SK-N-SH (cell line): ENCODE data around the gene TMEM88. TPM values are rescaled to one million over a fixed set of nuclear protein-coding genes. Genes with fewer than 3 reads are reported as not detected.

Experiments
- CTCF ChIA-PET: fragments of 300-600, 350-600 bp; formaldehyde crosslinking; extraction: SDS; loops from one replicate; lab custom pipeline; 2021; lab: Yijun Ruan, JAX
- POLR2A ChIA-PET: fragments of 350-600 bp; sonication (Branson Sonifier 250); formaldehyde crosslinking; extraction: SDS; loops from one replicate; lab custom pipeline; 2020; ENCODE audit warnings: antibody characterized with exemption, inconsistent platforms; lab: Yijun Ruan, JAX
- DNase-seq: peaks from one replicate; pipeline ENCODE4 v3.0.0; 2012
- H2AFZ ChIP-seq: fragments of 200-600 bp; sonication (generic); 2 replicates; pipeline ENCODE4 v1.8.1; 2016; ENCODE audit warnings: antibody characterized with exemption, mild to moderate bottlenecking, low read depth
- H3F3A ChIP-seq: fragments of 200-600 bp; sonication (generic); replicated peaks from 2 replicates; pipeline ENCODE3; 2016; ENCODE audit warnings: antibody characterized with exemption, mild to moderate bottlenecking; ENCODE audit not compliant: insufficient read depth
- H3K27ac ChIP-seq, 2 experiments: fragments of 200-500 bp in 1 of 2; fragments of 200-600 bp in 1 of 2; sonication (Bioruptor generic) in 1 of 2; sonication (generic), shearing (Covaris generic) in 1 of 2; 2 replicates each; pipeline versions ENCODE4 v1.5.1 to v1.6.1; 2014 to 2016; ENCODE audit warnings: low read depth in 2 of 2, inconsistent platforms in 1 of 2, low read length in 1 of 2, mild to moderate bottlenecking in 1 of 2, mixed read lengths in 1 of 2
- H3K27me3 ChIP-seq: fragments of 200-600 bp; sonication (generic), shearing (Covaris generic); 2 replicates; pipeline ENCODE4 v1.6.1; 2016; ENCODE audit warnings: mixed run types; ENCODE audit not compliant: insufficient read depth
- H3K36me3 ChIP-seq, 2 experiments: fragments of 200-500 bp in 1 of 2; fragments of 200-600 bp in 1 of 2; sonication (Bioruptor generic) in 1 of 2; sonication (generic) in 1 of 2; replicated peaks in 1 of 2; 2 replicates each; pipeline versions ENCODE3 to v1.5.1; 2014 to 2016; ENCODE audit warnings: low read length in 1 of 2, mild to moderate bottlenecking in 1 of 2; ENCODE audit not compliant: insufficient read depth in 2 of 2, control insufficient read depth in 1 of 2
- H3K4me1 ChIP-seq, 2 experiments: fragments of 200-500 bp in 1 of 2; fragments of 200-600 bp in 1 of 2; sonication (Bioruptor generic) in 1 of 2; sonication (generic), shearing (Covaris generic) in 1 of 2; 2 replicates each; pipeline versions ENCODE4 v1.5.1 to v1.6.1; 2014 to 2016; ENCODE audit warnings: low read depth in 1 of 2, low read length in 1 of 2, mixed run types in 1 of 2; ENCODE audit not compliant: insufficient read depth in 2 of 2, control insufficient read depth in 1 of 2
- H3K4me2 ChIP-seq: fragments of 200-600 bp; sonication (generic), shearing (Covaris generic); 2 replicates; pipeline ENCODE4 v1.6.1; 2017; ENCODE audit warnings: mixed run types
- H3K4me3 ChIP-seq, 2 experiments: fragments of 200-500 bp in 1 of 2; fragments of 200-600 bp in 1 of 2; sonication (Bioruptor generic) in 1 of 2; sonication (generic), shearing (Covaris generic) in 1 of 2; 2 replicates each; pipeline versions ENCODE4 v1.5.1 to v1.8.1; 2014 to 2016; ENCODE audit warnings: low read depth in 2 of 2, inconsistent platforms in 1 of 2, low read length in 1 of 2, mild to moderate bottlenecking in 1 of 2, mixed read lengths in 1 of 2, moderate library complexity in 1 of 2
- H3K79me2 ChIP-seq: fragments of 200-600 bp; sonication (generic); 2 replicates; pipeline ENCODE4 v1.8.1; 2017; ENCODE audit warnings: mild to moderate bottlenecking; ENCODE audit not compliant: insufficient read depth
- H3K9ac ChIP-seq: fragments of 200-600 bp; sonication (generic); 2 replicates; pipeline ENCODE4 v1.6.1; 2017; ENCODE audit warnings: mixed run types
- H3K9me2 ChIP-seq: fragments of 200-600 bp; sonication (generic); 2 replicates; pipeline ENCODE4 v1.6.1; 2017; ENCODE audit warnings: mixed run types
- H3K9me3 ChIP-seq: fragments of 200-600 bp; sonication (generic); 2 replicates; pipeline ENCODE4 v1.6.1; 2017; ENCODE audit warnings: mixed run types, mild to moderate bottlenecking, moderate library complexity
- H4K20me1 ChIP-seq: fragments of 200-600 bp; sonication (generic); 2 replicates; pipeline ENCODE4 v1.6.1; 2017; ENCODE audit warnings: mild to moderate bottlenecking, mixed run types; ENCODE audit not compliant: insufficient read depth
- ELF1 ChIP-seq: IDR thresholded peaks from 2 replicates; pipeline ENCODE4 v1.4.0; 2012
- EZH2phosphoT487 ChIP-seq: fragments of 200-600 bp; sonication (generic); IDR thresholded peaks from 2 replicates; pipeline ENCODE4 v1.6.1; 2017; ENCODE audit warnings: low read depth, mixed run types, mild to moderate bottlenecking, antibody characterized with exemption, moderate library complexity, borderline replicate concordance
- FOSL2 ChIP-seq: IDR thresholded peaks from 2 replicates; pipeline ENCODE4 v1.4.0; 2012; ENCODE audit warnings: low read depth, mild to moderate bottlenecking, moderate library complexity, borderline replicate concordance
- FOXM1 ChIP-seq: IDR thresholded peaks from 2 replicates; pipeline ENCODE4 v1.4.0; 2012; ENCODE audit warnings: low read depth, mild to moderate bottlenecking
- GABPA ChIP-seq: IDR thresholded peaks from 2 replicates; pipeline ENCODE4 v1.4.0; 2012; ENCODE audit warnings: low read depth, mild to moderate bottlenecking
- GATA2 ChIP-seq: sonication (generic); formaldehyde crosslinking; IDR thresholded peaks from 2 replicates; pipeline ENCODE4 v1.5.0; 2020; ENCODE audit warnings: mild to moderate bottlenecking, missing genetic modification reagents
- IRF3 ChIP-seq: fragments of 150-350 bp; IDR thresholded peaks from 2 replicates; pipeline ENCODE4 v1.6.1; 2016; ENCODE audit warnings: mild to moderate bottlenecking, low read depth, low read length
- NRF1 ChIP-seq: IDR thresholded peaks from 2 replicates; pipeline ENCODE4 v1.6.1; 2012; ENCODE audit warnings: low read depth, mild to moderate bottlenecking, low read length
- PBX3 ChIP-seq: IDR thresholded peaks from 2 replicates; pipeline ENCODE4; 2012
- POLR2AphosphoS5 ChIP-seq: IDR thresholded peaks from 2 replicates; pipeline ENCODE4 v1.6.1; 2012; ENCODE audit warnings: low read depth, low read length
- RAD21 ChIP-seq: IDR thresholded peaks from 2 replicates; pipeline ENCODE4 v1.6.1; 2012; ENCODE audit warnings: mild to moderate bottlenecking, low read length
- RCOR1 ChIP-seq: fragments of 150-350 bp; IDR thresholded peaks from 2 replicates; pipeline ENCODE4 v1.6.1; 2017; ENCODE audit warnings: antibody characterized with exemption, low read length
- RFX5 ChIP-seq: IDR thresholded peaks from 2 replicates; pipeline ENCODE4 v1.6.1; 2012; ENCODE audit warnings: mild to moderate bottlenecking, improper control_type of control experiment, low read length
- RXRA ChIP-seq: IDR thresholded peaks from 2 replicates; pipeline ENCODE4 v1.4.0; 2012; ENCODE audit warnings: low read depth, mild to moderate bottlenecking, borderline replicate concordance
- SMC3 ChIP-seq: IDR thresholded peaks from 2 replicates; pipeline ENCODE4 v1.6.1; 2012; ENCODE audit warnings: low read depth, low read length, improper control_type of control experiment
- TEAD4 ChIP-seq: IDR thresholded peaks from 2 replicates; pipeline ENCODE4 v1.4.0; 2012; ENCODE audit warnings: mild to moderate bottlenecking, borderline replicate concordance; ENCODE audit not compliant: insufficient read depth
- USF1 ChIP-seq: IDR thresholded peaks from 2 replicates; pipeline ENCODE4 v1.4.0; 2012; ENCODE audit warnings: low read depth, borderline replicate concordance
- USF2 ChIP-seq: fragments of 150-350 bp; IDR thresholded peaks from 2 replicates; pipeline ENCODE4 v1.6.1; 2017; ENCODE audit warnings: antibody characterized with exemption, low read length, low read depth, borderline replicate concordance
- WGBS: methylation state at CpG from one replicate; pipeline ENCODE4 v1.1.6; 2017; ENCODE audit warnings: low lambda C conversion rate; 5-methylcytosine and 5-hydroxymethylcytosine counted together
- polyA plus RNA-seq, 3 experiments: library from polyadenylated mRNA; depleted of rRNA; stranded (reverse); fragments of >200 nt; gene quantifications; 2 replicates each; pipeline ENCODE4 v1.2.3, GENCODE V29; 2012

The TMEM88 gene
- polyA plus RNA-seq, 1 of the 3 experiments (the other 2 are of a cell fraction) = 1.2 TPM

GRCh38 chr17:7832431-7832830 lies 22.4 kb upstream of the TMEM88 start:
- POLR2A ChIA-PET = interaction anchor here (1.2 to 1.6 kb wide), 2 partner anchors 10 to 13 kb away, joined by 3 to 5 read pairs; no protein-coding TSS in a partner anchor
- Histone ChIP-seq H2AFZ (no peak overlapping the region), H3K27me3 (peaks cover 7% of the 10 kb centered on the region), H4K20me1 (no peaks in the 10 kb centered on the region), H3K4me2 (no peak overlapping the region), H3K9me3 (no peaks in the 10 kb centered on the region), H3K4me3 (no peak overlapping the region), H3K4me1 (peaks cover 5 to 9% of the 10 kb centered on the region in 2 experiments; a peak in 3 of 4 replicates), H3K9me2 (no peaks in the 10 kb centered on the region), H3K27ac (no peak overlapping the region), H3F3A (peaks cover 15% of the 10 kb centered on the region), H3K36me3 (no peaks in the 10 kb centered on the region), H3K9ac (no peak overlapping the region), H3K79me2 (peaks cover 9% of the 10 kb centered on the region)
- CTCF ChIA-PET = interaction anchor here (0.6 to 6.5 kb wide), 11 partner anchors 9 to 325 kb away, joined by 3 to 79 read pairs (median 3); partner anchors contain the start of genes CYB5D1, NAA38 and TMEM88
- no peak for DNase-seq
- 87% methylated on average over 10 of the region's 10 CpGs for WGBS
- no peak for TF ChIP-seq RXRA
- no peak for TF ChIP-seq TEAD4
- no peak for TF ChIP-seq FOSL2

GRCh38 chr17:7833011-7833794 lies 21.7 kb upstream of the TMEM88 start:
- peaks cover 20% of the 10 kb centered on the region for H3F3A ChIP-seq
- peak overlapping the region; percentile 67; the same call in 1 of the 2 replicates for H2AFZ ChIP-seq
- peak overlapping the region; percentile 99 for H3K4me2 ChIP-seq
- peaks cover 15% of the 10 kb centered on the region for H3K79me2 ChIP-seq
- peak overlapping the region; percentile 76 to 90; a peak in 3 of 4 replicates for H3K4me3 ChIP-seq
- 65% methylated on average over 15 of the region's 19 CpGs for WGBS
- ChIA-PET POLR2A (interaction anchor here (0.9 to 3.2 kb wide), 6 partner anchors 9 to 146 kb away, joined by 3 to 19 read pairs (median 4); partner anchors contain the start of genes NAA38 and TP53), CTCF (interaction anchor here (0.6 to 6.5 kb wide), 15 partner anchors 10 to 325 kb away, joined by 3 to 79 read pairs (median 3); partner anchors contain the start of genes CYB5D1, NAA38 and TMEM88)
- no peak for DNase-seq
- no peak overlapping the region; the same call in 1 of the 2 replicates for H3K9ac ChIP-seq
- no peaks in the 10 kb centered on the region for H3K9me2 ChIP-seq
- peak overlapping the region; percentile 54 to 99; a peak in 1 of 4 replicates for H3K27ac ChIP-seq
- H3K27me3 ChIP-seq = peaks cover 7% of the 10 kb centered on the region
- H4K20me1 ChIP-seq = no peaks in the 10 kb centered on the region
- H3K36me3 ChIP-seq = no peaks in the 10 kb centered on the region
- TF ChIP-seq USF2 (no peak), FOSL2 (no peak), ELF1 (no peak), RFX5 (no peak), EZH2phosphoT487 (no peak), PBX3 (no peak), GABPA (no peak), TEAD4 (no peak), RXRA (no peak), FOXM1 (no peak), NRF1 (no peak), RAD21 (no peak), GATA2 (CRISPR knock-in tag) (no peak), RCOR1 (no peak), SMC3 (no peak), POLR2AphosphoS5 (no peak), IRF3 (no peak), USF1 (no peak)
- peaks cover 5 to 9% of the 10 kb centered on the region in 2 experiments; a peak in 3 of 4 replicates for H3K4me1 ChIP-seq
- no peaks in the 10 kb centered on the region for H3K9me3 ChIP-seq
